K562 (cell line): ENCODE results near the gene CBX3. TPM values are rescaled to one million over a fixed set of nuclear protein-coding genes. Genes with fewer than 3 reads are reported as not detected.
A peak's percentile ranks its signal among the peaks of the same experiment; 100 is the strongest.

Source experiments
- ASH1L ChIP-seq: fragments of 450-650 bp; IDR thresholded peaks from 2 replicates; pipeline ENCODE4 v1.6.1; 2018; ENCODE audit warnings: borderline replicate concordance, mild to moderate bottlenecking, low read depth; ENCODE audit not compliant: partially characterized antibody
- BMI1 ChIP-seq: fragments of 150-350 bp; IDR thresholded peaks from 2 replicates; pipeline ENCODE4 v1.6.1; 2014; ENCODE audit warnings: low read length
- E2F3 ChIP-seq: fragments of 250-450 bp; sonication (Bioruptor Pico); IDR thresholded peaks from 2 replicates; pipeline ENCODE4 v1.4.0; 2020; ENCODE audit warnings: mild to moderate bottlenecking
- EWSR1 ChIP-seq: fragments of 450-650 bp; IDR thresholded peaks from 2 replicates; pipeline ENCODE4 v1.6.1; 2018; ENCODE audit warnings: borderline replicate concordance, mild to moderate bottlenecking, low read depth, moderate library complexity; ENCODE audit not compliant: partially characterized antibody
- LEF1 ChIP-seq: fragments of 450-650 bp; IDR thresholded peaks from 2 replicates; pipeline ENCODE4 v1.6.1; 2016; ENCODE audit warnings: mild to moderate bottlenecking
- PATZ1 ChIP-seq: fragments of 250-450 bp; sonication (Bioruptor Pico); IDR thresholded peaks from 2 replicates; pipeline ENCODE4 v1.5.0; 2020; ENCODE audit warnings: mild to moderate bottlenecking, borderline replicate concordance
- PHB2 ChIP-seq: fragments of 450-650 bp; IDR thresholded peaks from 2 replicates; pipeline ENCODE4 v1.6.1; 2017; ENCODE audit warnings: low read depth
- POLR2AphosphoS2 ChIP-seq: IDR thresholded peaks from 2 replicates; pipeline ENCODE4 v1.6.1; 2012; ENCODE audit warnings: low read length, improper control_type of control experiment
- POLR2AphosphoS5 ChIP-seq: IDR thresholded peaks from 2 replicates; pipeline ENCODE4 v1.6.1; 2011; ENCODE audit warnings: mild to moderate bottlenecking, low read depth, low read length, moderate library complexity; ENCODE audit not compliant: control insufficient read depth, insufficient read depth
- RBM39 ChIP-seq: fragments of 200-400 bp; formaldehyde crosslinking; optimal IDR thresholded peaks from 2 replicates; pipeline ENCODE3; 2018; ENCODE audit warnings: low read depth, low read length
- XRCC4 ChIP-seq: IDR thresholded peaks from one replicate; pipeline ENCODE4 v1.6.1; 2011; ENCODE audit not compliant: insufficient read depth, insufficient read length; ENCODE audit errors: extremely low read depth
- ZBTB2 ChIP-seq: fragments of 450-650 bp; IDR thresholded peaks from 2 replicates; pipeline ENCODE4 v1.6.1; 2016; ENCODE audit warnings: antibody characterized with exemption
- ZMIZ1 ChIP-seq, 2 experiments: fragments of 150-350 bp in 1 of 2; IDR thresholded peaks; 2 replicates each; pipeline ENCODE4 v1.6.1; 2012 to 2016; ENCODE audit warnings: low read depth in 2 of 2, low read length in 2 of 2, mild to moderate bottlenecking in 1 of 2, moderate library complexity in 1 of 2
- ZNF24 ChIP-seq: fragments of 450-650 bp; IDR thresholded peaks from 2 replicates; pipeline ENCODE4 v1.6.1; 2016
- polyA plus RNA-seq, 8 experiments: library from polyadenylated mRNA; depleted of rRNA in 4 of 8; stranded (reverse) in 5 of 8; unstranded in 3 of 8; fragments of >200 nt; fragmentation: Nextera tagmentation in 2 of 8; fragmentation: Illumina TruSeq in 1 of 8; extraction: Ambion mirVana in 2 of 8; extraction: Trizol in 1 of 8; gene quantifications; 2 replicates each; pipeline versions ENCODE4 v1.2.1 to v1.2.3, GENCODE V29; 2011 to 2014; ENCODE audit warnings: inconsistent platforms in 1 of 8, missing spikeins in 1 of 8
- total RNA-seq, 7 experiments: library from RNA; depleted of rRNA in 6 of 7; stranded (reverse); fragments of >200 nt in 6 of 7; fragmentation: Illumina TruSeq in 2 of 7; extraction: Trizol in 2 of 7; gene quantifications; 2 replicates each; pipeline versions ENCODE4 v1.2.1 to v1.2.3, GENCODE V29; 2011 to 2021; ENCODE audit warnings: low replicate concordance in 1 of 7
- TF ChIP-seq, protein P1 (sequence below): fragments of 450-650 bp; formaldehyde crosslinking; IDR thresholded peaks from 2 replicates; pipeline ENCODE4 v1.4.0; 2020; ENCODE audit warnings: mild to moderate bottlenecking
- TF ChIP-seq, protein P2 (sequence below): fragments of 150-350 bp; conservative IDR thresholded peaks from 2 replicates; pipeline ENCODE4 v1.6.1; 2014; ENCODE audit warnings: low read length

Gene CBX3
- total and polyA plus RNA-seq, 9 of the 15 experiments (the other 6 are each of a cell fraction or from before 2014, with no cell fraction given), result 198 to 413 (median 328) TPM

GRCh38 chr7:26233902-26234511 is 32.5 kb downstream of the CBX3 start (continued):
- TF ChIP-seq ZMIZ1 (IDR thresholded peaks at IDR 0.05; ENCODE audit: low read depth in 2 of 2, low read length in 2 of 2), result no peak
- TF ChIP-seq BMI1, result no peak
- no peak for TF ChIP-seq POLR2AphosphoS5
- TF ChIP-seq POLR2AphosphoS2, result no peak
- TF ChIP-seq E2F3 (CRISPR knock-in tag), result 0 out of 2 replicates have a peak, but pooled peaks have one; percentile 61
- TF ChIP-seq PHB2, result no peak
- TF ChIP-seq ASH1L, result no peak
- no peak for TF ChIP-seq ZNF24
- TF ChIP-seq, protein P1, sequence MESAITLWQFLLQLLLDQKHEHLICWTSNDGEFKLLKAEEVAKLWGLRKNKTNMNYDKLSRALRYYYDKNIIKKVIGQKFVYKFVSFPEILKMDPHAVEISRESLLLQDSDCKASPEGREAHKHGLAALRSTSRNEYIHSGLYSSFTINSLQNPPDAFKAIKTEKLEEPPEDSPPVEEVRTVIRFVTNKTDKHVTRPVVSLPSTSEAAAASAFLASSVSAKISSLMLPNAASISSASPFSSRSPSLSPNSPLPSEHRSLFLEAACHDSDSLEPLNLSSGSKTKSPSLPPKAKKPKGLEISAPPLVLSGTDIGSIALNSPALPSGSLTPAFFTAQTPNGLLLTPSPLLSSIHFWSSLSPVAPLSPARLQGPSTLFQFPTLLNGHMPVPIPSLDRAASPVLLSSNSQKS (CRISPR knock-in tag), result no peak
- peak; percentile 89 for TF ChIP-seq LEF1
- TF ChIP-seq ZBTB2, result peak; percentile 73
- no peak for TF ChIP-seq XRCC4
- no peak for TF ChIP-seq EWSR1
- TF ChIP-seq, protein P2, sequence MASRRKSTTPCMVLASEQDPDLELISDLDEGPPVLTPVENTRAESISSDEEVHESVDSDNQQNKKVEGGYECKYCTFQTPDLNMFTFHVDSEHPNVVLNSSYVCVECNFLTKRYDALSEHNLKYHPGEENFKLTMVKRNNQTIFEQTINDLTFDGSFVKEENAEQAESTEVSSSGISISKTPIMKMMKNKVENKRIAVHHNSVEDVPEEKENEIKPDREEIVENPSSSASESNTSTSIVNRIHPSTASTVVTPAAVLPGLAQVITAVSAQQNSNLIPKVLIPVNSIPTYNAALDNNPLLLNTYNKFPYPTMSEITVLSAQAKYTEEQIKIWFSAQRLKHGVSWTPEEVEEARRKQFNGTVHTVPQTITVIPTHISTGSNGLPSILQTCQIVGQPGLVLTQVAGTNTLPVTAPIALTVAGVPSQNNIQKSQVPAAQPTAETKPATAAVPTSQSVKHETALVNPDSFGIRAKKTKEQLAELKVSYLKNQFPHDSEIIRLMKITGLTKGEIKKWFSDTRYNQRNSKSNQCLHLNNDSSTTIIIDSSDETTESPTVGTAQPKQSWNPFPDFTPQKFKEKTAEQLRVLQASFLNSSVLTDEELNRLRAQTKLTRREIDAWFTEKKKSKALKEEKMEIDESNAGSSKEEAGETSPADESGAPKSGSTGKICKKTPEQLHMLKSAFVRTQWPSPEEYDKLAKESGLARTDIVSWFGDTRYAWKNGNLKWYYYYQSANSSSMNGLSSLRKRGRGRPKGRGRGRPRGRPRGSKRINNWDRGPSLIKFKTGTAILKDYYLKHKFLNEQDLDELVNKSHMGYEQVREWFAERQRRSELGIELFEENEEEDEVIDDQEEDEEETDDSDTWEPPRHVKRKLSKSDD, result no peak
- peak; percentile 59; the same call in 1 of the 2 replicates for TF ChIP-seq PATZ1 (CRISPR knock-in tag)
- TF ChIP-seq RBM39, result no peak
